Measurements from ENCODE around the gene KIF18A.

The KIF18A gene

DNA sequence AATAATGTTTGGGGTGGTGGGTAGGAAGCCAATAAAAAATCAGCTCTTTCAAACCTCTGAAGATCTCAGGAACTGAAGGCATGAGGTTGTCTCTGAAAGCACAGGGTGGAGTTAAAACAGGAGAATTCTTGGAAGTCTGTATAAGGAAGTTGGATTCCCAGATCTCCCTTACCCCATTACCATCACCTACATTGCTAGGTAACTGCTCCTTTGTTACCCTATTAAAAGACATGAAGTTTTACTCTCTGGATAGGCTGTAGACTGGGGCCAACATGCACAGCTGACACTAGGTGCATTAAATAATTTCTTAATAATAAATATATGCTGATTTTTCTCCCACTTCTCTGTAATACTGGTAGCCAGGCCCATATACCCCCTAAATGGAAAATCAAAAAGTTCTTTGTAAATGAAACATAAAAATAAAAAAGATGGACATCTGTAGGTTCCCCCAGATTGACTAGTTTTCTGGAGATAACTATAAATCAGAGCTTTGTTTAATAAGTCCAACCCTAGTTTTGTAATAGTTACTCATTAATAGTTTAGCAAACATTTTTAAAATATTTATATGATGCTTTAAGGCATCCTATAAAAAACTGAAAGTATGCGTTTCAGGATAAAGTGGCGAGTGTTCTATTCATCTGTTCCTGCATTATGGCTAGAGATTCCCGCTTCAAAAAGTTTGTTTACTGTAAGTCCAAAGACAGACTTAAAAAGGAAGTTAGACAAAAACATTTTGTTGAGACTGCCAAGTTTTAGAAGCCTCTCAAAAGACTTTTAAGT, 63.8 kb downstream of the KIF18A start:
- no peak for DNase-seq (ENCODE audit: low read depth)

DNA sequence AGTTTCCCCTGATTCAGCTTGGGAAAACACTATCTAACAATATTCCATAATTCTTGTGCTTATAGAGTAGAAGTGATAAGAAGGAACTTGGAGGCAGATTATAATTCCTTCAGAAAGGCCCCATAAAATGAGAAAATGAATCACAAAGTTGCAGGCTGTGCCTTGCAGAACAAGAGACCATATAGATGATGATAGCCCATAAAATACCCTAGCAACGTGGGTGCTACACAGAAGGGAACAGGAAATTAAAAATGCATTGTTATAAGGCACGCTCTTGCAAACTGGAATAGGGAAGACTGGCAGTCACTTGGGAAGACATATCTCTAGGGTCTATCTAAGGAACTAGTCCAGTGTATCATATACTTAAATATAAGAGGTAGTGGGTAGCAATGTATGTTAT, 67.6 kb downstream of the KIF18A start:
- no peak for DNase-seq (ENCODE audit: low read depth)

DNA sequence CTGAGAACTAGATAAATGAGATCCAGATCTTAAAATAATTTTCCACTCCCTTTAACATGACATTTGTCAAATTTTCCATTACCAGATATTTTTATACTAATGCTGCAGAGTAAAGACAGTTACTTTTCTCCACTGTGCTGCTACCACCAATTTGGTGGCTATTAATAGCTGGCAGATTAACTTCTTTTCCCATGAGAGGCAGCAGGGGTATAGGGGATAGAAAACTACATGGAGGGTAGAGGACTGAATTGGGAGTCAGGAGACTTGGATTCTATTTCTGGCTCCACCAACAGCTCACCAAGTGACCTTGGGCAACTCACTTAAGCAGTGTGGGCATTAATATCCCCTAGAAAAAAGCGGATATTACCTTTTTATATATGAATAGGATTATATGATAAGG, 69.2 kb downstream of the KIF18A start:
- DNase-seq (ENCODE audit: low read depth), result no peak

DNA sequence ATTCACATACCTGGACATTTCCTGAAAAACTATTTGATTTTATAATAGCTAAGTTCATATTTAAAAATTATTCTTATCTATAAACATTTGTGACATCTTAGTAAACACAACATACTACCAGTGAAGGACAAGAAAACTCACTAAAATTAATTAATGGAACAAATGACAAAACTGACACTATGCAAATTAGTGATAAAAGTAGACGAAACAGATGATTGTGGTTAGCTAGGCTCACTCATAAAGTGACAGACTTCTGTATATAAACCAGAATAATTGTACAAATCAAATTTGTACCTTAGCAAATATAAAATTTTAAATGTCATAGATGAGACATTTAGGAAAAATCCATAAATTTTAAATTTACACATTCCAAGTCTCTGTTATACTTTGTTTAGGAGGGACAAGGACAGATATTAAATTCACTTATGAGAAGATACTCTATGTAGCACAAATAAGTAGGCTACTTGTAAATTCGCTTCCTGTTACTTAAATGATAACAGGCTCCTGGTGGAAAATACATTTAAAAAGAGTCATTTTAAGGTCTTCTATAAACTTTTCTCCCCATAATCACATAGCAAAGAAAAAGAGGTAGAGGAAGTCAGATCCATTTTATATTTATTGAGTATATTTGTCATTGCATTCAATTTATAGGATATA, 81.2 kb downstream of the KIF18A start:
- no peak for DNase-seq (ENCODE audit: low read depth)

DNA sequence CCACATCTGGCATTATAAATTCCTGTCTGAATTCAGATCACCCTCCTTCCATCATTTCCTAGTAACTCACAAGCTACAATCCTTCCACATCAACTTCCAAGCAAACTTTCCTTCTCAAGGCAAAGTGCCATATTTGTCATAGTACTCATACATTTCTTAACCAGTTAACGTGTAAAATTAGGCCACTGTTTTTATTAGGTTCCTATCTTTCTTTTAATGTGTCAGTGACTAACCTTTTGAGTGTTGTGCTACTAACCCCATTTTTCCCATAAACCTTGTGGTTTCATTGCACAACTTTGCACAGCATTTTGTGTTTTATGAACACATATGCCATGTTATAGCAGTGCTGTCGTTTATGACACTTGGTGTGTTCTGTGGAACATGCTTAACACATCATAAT, 90.1 kb downstream of the KIF18A start:
- DNase-seq (ENCODE audit: low read depth), result no peak

DNA sequence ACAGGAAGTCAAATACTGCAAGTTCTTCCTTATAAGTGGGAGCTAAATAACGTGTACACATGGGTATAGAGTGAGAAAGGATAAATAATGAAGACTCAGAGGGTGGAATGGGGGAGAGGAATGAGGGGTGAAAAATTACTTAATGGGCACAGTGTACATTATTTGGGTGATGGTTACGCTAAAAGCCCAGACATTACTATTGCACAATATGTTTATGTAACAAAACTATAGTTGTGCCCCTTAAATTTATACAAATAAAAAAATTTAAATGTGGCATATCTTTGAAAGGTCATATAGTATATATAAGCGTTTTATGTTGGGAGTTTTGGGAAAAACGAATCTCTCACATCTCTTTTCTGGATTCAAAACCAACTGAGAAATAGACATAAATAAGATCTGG, 96.1 kb downstream of the KIF18A start:
- no peak for DNase-seq (ENCODE audit: low read depth)

DNA sequence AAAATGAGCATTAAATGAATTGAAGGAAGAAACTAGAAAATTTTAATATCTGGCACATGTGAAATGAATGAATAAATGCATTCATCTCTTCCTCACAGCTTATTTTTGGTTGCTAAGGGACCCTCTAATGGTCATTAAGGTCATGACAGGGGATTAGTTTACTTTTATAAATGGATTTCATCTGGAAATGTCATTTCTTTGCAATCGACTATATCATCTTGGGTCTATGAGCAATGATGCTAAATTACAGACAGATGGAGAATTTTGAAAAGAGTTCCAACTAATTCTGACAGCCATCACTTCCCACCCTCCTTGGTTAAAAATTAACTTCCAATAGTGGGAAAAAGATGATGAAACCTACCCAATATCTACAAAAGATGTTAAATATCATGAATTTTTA, 98.0 kb downstream of the KIF18A start:
- no peak for DNase-seq (ENCODE audit: low read depth)

DNA sequence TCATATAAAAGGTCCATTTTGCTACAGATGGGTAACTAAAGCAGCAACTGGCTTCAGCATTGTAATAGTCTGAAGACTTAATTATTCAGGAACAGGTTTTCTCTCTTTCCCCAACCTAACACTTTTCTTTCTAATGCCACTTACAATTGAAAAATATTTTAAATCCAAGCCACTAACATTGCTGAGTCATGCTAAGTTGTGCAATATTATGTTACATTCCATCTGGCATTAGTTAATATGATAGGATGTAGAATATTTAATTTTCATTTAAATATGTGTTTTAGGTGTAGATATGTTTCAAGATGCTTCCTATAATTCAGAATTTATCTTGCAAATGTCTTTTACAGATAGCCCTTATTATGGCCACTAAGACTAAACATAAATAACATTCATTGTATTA, 98.6 kb downstream of the KIF18A start:
- DNase-seq (ENCODE audit: low read depth), result no peak

DNA sequence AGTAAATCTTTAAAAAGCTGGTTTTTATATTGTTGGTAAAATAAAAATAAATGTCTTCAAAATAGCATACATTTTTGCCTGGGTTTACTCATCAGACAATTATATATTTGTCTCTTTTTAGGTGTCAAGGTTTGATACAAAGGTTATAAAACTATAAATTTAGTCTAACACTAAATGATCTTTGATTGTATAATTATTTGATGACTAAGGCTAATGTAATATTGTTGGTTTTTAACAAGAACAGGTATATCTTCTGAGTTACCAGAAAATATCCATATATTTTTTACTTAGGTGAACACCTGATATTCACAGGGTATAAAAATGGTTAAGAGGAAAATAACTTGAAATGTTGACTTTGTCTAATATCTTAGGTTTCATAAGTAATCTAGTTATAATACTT, 104.3 kb downstream of the KIF18A start:
- DNase-seq (ENCODE audit: low read depth), result no peak

DNA sequence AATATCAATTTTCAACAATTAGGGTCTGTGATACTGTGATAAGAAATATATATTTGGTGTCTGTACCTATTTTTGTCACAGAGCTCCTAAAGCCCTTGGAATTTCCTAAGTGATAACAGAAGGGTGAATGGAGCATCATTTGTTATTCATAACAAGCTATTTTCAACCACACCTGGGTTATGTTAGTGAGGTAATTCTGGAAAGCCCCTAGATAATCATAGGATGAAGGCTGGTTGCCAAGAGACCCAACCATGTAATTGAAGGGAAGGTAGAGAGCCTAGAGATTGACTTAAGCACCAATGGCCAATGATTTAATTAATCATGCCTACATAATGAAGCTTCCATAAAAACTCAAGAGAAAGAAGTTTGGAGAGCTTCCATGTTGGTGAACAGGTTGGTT, 109.4 kb downstream of the KIF18A start:
- DNase-seq (ENCODE audit: low read depth), result no peak

DNA sequence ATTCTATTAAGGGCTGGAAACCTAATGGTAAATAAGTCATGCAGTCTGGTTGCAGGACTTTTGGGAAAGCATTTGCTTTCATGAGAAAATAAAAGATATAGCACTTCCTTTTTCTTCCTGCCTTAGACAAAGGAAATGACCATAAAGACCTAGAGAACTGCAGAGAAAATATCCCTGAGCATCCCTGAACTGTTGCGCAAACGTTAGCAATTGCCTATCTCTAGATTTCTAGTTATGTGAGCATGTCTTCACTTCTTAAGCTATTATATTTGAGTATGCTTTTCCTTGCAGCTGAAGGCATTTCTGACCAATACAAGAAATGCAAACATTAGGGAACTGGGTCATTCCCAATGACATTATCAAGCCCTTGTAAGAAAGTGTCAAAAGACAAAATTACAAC, 110.6 kb downstream of the KIF18A start:
- DNase-seq (ENCODE audit: low read depth), result no peak

DNA sequence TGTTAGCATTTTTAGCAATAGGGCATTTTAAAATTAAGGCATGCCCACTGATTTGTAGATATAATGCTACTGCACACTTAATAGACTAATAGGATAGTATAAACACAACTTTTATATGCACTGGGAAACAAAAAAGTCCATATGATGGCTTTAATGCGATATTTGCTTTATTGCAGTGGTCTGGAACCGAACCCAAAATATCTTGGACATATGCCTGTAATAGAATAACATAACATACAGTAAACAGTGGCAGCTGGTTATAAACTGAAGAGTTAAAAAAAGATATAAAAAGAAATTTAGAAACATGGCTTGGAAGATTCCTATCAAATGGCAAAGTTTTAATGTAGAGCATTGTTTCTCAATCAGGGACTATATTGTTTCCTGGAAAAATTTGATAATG, 111.9 kb downstream of the KIF18A start:
- DNase-seq (ENCODE audit: low read depth), result no peak

DNA sequence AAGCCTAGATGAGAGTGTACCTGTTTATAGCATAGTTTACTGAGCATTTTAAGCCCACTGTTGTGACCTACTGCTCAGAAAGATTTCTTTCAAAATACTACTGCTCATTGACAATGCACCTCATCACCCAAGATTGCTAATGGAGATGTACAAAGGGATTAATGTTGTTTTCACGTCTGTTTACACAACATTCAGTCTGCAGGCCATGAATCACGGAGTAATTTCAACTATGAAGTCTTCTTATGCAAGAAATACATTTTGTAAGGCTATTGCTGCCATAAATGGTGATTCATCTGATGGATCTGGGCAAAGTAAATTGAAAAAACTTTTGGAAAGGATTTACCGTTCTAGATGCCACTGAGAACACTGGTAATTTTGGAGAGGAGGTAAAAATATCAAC, 112.9 kb downstream of the KIF18A start:
- DNase-seq (ENCODE audit: low read depth), result no peak

DNA sequence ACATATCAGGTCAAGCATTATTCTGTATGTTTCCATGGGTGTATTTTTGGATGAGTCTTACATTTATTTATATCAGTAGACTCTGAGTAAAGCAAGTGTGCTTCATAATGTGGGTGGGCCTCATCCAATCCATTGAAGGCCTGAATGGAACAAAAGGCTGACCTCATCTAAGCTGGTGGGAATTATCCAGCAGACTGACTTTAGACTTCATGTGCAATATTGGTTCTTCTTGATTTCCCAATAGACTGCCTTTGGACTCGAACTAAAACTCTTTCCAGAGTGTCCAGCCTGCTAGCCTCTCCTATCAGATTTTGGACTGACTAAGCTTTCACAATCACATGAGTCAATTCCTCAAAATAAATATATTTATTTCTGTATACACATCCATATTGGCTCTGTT, 116.2 kb downstream of the KIF18A start:
- DNase-seq (ENCODE audit: low read depth), result no peak

DNA sequence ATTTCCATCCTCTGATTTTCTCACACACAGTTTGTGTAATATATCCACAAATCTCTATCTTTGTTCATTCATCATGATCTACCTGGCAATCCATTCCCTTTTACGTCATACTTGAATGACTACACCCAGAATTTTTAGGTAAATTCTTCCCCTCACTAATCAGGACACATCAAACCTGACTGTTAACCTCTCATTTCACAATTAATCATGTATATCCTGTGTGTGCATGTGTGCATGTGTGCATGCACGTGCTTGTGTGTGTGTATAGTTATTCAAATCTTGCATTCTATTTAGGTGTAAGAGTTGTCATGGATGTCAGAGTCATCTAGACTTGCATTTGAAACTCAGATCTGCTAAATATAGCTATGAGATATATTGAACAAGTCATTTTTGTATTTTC, 130.4 kb downstream of the KIF18A start:
- DNase-seq (ENCODE audit: low read depth), result no peak

DNA sequence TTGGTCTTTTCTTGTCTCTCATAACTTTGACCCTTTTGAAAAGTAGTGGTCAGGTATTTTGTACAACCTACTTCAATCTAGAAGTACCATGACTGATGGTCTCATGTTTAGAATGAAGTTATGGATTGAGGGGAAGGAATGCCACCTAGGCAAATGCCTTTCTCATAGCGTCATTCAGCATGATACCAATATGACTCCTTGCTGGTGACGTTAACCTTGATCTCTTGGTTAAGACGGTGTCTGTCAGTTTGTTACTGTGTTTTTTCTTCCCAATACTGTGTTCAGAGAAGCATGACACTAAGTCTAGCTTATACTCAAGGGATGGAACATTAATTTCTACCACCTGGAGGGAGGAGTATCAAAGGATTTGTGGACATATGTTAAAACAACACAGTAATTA, 130.9 kb downstream of the KIF18A start:
- no peak for DNase-seq (ENCODE audit: low read depth)

DNA sequence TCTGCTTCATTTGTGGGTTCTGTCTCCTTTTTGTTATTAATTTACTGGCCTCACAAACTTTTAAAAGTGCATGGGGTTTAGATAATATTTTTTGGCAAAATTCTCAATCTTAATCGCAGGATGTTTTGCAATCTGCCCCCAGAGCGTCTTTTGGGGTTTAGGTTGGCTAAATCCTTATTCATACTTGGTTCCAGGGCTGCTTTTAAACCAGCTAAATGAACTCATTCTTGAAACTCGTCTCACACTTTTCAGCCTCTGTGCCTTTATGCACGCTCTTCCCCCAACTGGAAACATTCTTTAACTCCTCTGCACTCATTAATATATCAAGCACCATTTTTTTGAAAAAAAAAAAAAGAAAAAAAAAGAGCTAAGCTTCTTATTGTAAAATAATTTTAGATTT, 131.7 kb downstream of the KIF18A start:
- DNase-seq (ENCODE audit: low read depth), result no peak

DNA sequence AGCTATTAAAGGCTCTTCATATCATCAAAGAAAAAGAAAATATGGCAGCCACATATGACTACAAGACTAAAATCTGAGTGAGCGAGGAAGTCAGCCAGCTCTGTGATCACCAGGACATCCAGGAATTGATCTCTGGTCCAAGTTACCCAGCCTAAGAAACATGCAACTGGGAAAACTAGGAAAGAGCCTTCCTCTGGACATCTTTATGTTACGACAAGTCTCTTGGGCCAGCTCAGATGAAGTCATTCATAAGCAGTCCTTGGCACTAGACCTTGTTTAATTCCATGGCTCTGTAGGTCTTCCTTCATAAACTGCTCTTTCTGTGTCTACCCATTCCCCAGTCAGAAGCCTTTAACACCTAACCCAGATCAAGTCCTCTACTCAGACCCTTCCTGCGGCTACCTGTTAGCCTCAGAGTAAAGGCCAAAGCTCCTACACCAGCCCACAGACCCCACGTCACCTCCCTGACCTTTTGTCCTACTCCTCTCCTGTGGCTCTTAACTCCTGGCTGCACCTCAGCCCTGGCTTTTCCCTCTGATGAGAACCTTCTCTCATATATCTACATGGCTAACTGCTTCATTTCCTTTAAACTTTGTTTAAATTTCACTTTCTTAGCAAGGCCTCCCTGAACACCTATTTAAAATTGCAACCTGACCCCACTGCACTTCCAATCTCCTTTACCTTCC, 134.0 kb downstream of the KIF18A start:
- DNase-seq (ENCODE audit: low read depth), result no peak

DNA sequence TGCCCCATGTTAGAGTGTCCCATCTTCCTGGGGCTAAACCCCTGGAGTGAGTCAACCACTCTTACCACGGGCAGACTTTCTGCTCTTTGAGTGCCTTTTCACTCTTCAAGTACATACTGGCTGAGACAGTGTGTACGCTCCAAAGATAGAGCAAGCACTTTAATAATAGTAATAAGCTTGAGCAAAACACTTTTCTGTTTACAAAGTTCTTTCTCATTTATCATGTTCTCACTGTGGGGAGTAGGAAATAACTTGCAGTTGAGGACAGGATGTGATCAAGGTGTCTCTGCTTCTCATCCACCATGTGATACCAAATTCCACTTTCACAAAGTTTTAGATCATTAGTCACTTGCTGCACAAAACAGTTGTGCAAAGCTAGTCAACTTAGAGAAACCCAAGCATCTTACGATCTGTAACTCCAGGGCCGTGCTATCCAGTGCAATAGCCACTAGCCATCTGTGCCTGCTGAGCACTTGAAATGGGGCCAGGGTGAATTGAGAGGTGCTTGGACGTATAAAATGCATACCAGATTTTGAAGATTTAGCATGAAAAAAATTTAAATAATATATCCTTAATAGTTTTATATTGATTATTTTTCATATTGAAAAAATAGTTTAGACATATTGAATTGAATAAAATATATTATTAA, 135.3 kb downstream of the KIF18A start:
- no peak for DNase-seq (ENCODE audit: low read depth)

DNA sequence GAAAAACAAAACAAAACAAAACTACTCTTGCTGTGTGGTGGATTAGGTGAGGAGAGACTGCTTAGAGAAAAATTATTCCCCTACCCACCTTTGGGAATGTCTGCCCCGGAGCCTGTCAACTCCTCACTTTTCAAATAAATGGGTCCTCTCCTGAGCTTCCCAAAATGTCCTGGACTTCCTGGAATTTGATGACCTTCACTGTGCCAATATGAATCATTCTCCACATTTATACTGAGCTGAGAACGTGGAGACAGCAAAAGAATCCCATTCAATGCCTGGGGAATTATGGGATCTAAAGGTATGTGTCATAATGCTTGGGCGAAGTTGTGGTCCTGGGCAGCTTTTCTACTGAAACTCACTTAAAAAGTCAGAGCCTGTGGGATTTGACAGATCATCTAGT, 136.8 kb downstream of the KIF18A start:
- DNase-seq (ENCODE audit: low read depth), result no peak

Data from stimulated activated CD4-positive, alpha-beta T cell treated with anti-CD3 and anti-CD28 coated beads, Interleukin-2, amount 100 ng/mL, for 4 hours (primary cell).